HG03442 (cell line): Measurements from ENCODE around the gene CACNA1B.
"Not testable (repeated sequence)": the region's sequence is repeated elsewhere in the genome, so short reads cannot be mapped to it uniquely, and the experiment has no call there.

Experiments used
- ATAC-seq: cut with Tn5 transposase; IDR thresholded peaks from one replicate; pipeline ENCODE4 v1.9.1; 2021; ENCODE audit warnings: mild to moderate bottlenecking, moderate library complexity; ENCODE audit not compliant: unreplicated experiment

CACNA1B gene

GRCh38 chr9:138085568-138085967 lies 208.0 kb downstream of the CACNA1B start:
- ATAC-seq: no peak

GRCh38 chr9:138092057-138092456 lies 214.5 kb downstream of the CACNA1B start:
- ATAC-seq: not testable (repeated sequence)

- no peak for ATAC-seq
Observed at GRCh38 chr9:138094028-138094427, 216.4 kb downstream of the CACNA1B start.

- no peak for ATAC-seq
Observed at GRCh38 chr9:138095813-138096518, 218.4 kb downstream of the CACNA1B start.

GRCh38 chr9:138096519-138096845 lies 218.9 kb downstream of the CACNA1B start:
- ATAC-seq: no peak

- no peak for ATAC-seq
Observed at GRCh38 chr9:138097501-138097991, 220.0 kb downstream of the CACNA1B start.

- no peak for ATAC-seq
Observed at GRCh38 chr9:138098116-138098907, 220.7 kb downstream of the CACNA1B start.

GRCh38 chr9:138098908-138099791 lies 221.6 kb downstream of the CACNA1B start:
- no peak for ATAC-seq

GRCh38 chr9:138099803-138100598 lies 222.4 kb downstream of the CACNA1B start:
- ATAC-seq: no peak

- ATAC-seq: no peak
Observed at GRCh38 chr9:138100711-138101350, 223.2 kb downstream of the CACNA1B start.

- no peak for ATAC-seq
Observed at GRCh38 chr9:138101444-138102234, 224.1 kb downstream of the CACNA1B start.

- no peak for ATAC-seq
Observed at GRCh38 chr9:138102246-138103051, 224.9 kb downstream of the CACNA1B start.

GRCh38 chr9:138103111-138103848 lies 225.7 kb downstream of the CACNA1B start:
- ATAC-seq: no peak

- no peak for ATAC-seq
Observed at GRCh38 chr9:138103849-138104206, 226.2 kb downstream of the CACNA1B start.

GRCh38 chr9:138104251-138105122 lies 226.9 kb downstream of the CACNA1B start:
- no peak for ATAC-seq

- ATAC-seq: no peak
Observed at GRCh38 chr9:138105123-138105415, 227.5 kb downstream of the CACNA1B start.
